ENCODE results near the gene FPR3. TPM values are rescaled to one million over a fixed set of nuclear protein-coding genes. Genes with fewer than 3 reads are reported as not detected.
"Not testable (repeated sequence)": the region's sequence is repeated elsewhere in the genome, so short reads cannot be mapped to it uniquely, and the experiment has no call there.

FPR3 gene
- polyA plus RNA-seq, 1 donor = 4.9 TPM

DNA sequence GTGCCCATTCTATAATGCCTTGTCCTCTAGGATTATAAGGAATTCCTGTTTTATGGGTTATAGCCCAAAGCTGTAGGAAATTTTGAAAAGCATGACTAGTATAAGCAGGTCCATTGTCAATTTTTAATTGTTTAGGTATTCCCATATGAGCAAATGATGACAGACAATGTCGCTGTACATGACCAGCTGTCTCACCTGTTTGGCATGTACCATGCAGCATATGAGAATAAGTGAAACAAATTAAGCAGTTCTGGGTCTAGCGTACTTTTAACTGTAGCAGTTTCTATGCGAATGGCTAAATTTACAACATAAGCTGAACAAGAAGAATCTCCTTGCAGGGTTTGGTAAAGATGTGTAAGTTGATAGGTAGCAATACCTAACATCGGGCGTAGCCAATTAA, 11.6 kb downstream of the FPR3 start:
- not testable (repeated sequence) for H3K4me3 ChIP-seq (ENCODE audit: low read length); H3K9me3 ChIP-seq (ENCODE audit: control insufficient read depth, low read depth, low read length); H3K27me3 ChIP-seq (ENCODE audit: control insufficient read depth, insufficient read depth, low read length); DNase-seq; H3K4me1 ChIP-seq (ENCODE audit: control insufficient read depth, insufficient read depth, low read length); H3K36me3 ChIP-seq (ENCODE audit: control insufficient read depth, insufficient read depth, low read length); H3K27ac ChIP-seq (ENCODE audit: low read length)
- 92% methylated on average over 2 of the region's 5 CpGs for WGBS (ENCODE audit: insufficient coverage, low lambda C conversion rate)

GRCh38 chr19:51807111-51807701, 12.2 kb downstream of the FPR3 start:
- no peak overlapping the region for H3K4me3 ChIP-seq (ENCODE audit: low read length)
- WGBS (ENCODE audit: insufficient coverage, low lambda C conversion rate) = no CpG with 5 or more reads among the region's 6 CpGs
- no peaks in the 10 kb centered on the region for H3K36me3 ChIP-seq (ENCODE audit: control insufficient read depth, insufficient read depth, low read length)
- no peaks in the 10 kb centered on the region for H3K9me3 ChIP-seq (ENCODE audit: control insufficient read depth, low read depth, low read length)
- H3K27ac ChIP-seq (ENCODE audit: low read length) = no peak overlapping the region
- no peaks in the 10 kb centered on the region for H3K27me3 ChIP-seq (ENCODE audit: control insufficient read depth, insufficient read depth, low read length)
- H3K4me1 ChIP-seq (ENCODE audit: control insufficient read depth, insufficient read depth, low read length) = no peaks in the 10 kb centered on the region
- DNase-seq = no peak

GRCh38 chr19:51807925-51808324, 13.0 kb downstream of the FPR3 start:
- DNase-seq = no peak
- H3K9me3 ChIP-seq (ENCODE audit: control insufficient read depth, low read depth, low read length) = no peaks in the 10 kb centered on the region
- H3K27ac ChIP-seq (ENCODE audit: low read length) = no peak overlapping the region
- no peaks in the 10 kb centered on the region for H3K4me1 ChIP-seq (ENCODE audit: control insufficient read depth, insufficient read depth, low read length)
- whole genome bisulfite sequencing (ENCODE audit: insufficient coverage, low lambda C conversion rate) = no CpG with 5 or more reads among the region's 2 CpGs
- H3K36me3 ChIP-seq (ENCODE audit: control insufficient read depth, insufficient read depth, low read length) = no peaks in the 10 kb centered on the region
- no peaks in the 10 kb centered on the region for H3K27me3 ChIP-seq (ENCODE audit: control insufficient read depth, insufficient read depth, low read length)
- H3K4me3 ChIP-seq (ENCODE audit: low read length) = no peak overlapping the region

GRCh38 chr19:51808333-51808986, 13.5 kb downstream of the FPR3 start:
- 100% methylated on average over 1 of the region's 8 CpGs for WGBS (ENCODE audit: insufficient coverage, low lambda C conversion rate)
- H3K9me3 ChIP-seq (ENCODE audit: control insufficient read depth, low read depth, low read length) = no peaks in the 10 kb centered on the region

DNA sequence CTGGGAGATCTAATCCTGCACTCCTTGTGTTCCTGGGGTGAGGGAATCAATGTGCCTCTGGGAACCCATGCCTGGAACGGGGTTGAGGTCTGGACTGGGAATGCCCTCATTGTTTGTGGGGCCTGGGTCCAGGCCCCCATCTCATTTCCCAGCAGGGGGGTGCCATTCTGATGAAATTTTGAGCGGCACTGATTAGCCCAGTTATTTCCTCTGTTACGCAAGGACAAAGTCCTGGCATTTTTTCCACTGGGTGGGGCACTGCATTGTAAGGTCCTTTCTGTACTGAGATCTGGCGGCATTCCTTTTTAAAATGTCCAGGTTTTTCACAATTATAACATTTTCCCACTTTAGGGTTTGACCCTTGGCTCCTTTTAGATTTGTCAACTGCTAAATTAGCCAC, 14.8 kb downstream of the FPR3 start:
- H3K27ac ChIP-seq (ENCODE audit: low read length) = no peak overlapping the region
- no peak overlapping the region for H3K4me3 ChIP-seq (ENCODE audit: low read length)
- no CpG with 5 or more reads among the region's 4 CpGs for WGBS (ENCODE audit: insufficient coverage, low lambda C conversion rate)
- no peaks in the 10 kb centered on the region for H3K36me3 ChIP-seq (ENCODE audit: control insufficient read depth, insufficient read depth, low read length)
- H3K27me3 ChIP-seq (ENCODE audit: control insufficient read depth, insufficient read depth, low read length) = no peaks in the 10 kb centered on the region
- H3K9me3 ChIP-seq (ENCODE audit: control insufficient read depth, low read depth, low read length) = no peaks in the 10 kb centered on the region
- no peaks in the 10 kb centered on the region for H3K4me1 ChIP-seq (ENCODE audit: control insufficient read depth, insufficient read depth, low read length)
- DNase-seq = no peak

More at GRCh38 chr19:51808333-51808986, 13.5 kb downstream of the FPR3 start:
- Histone ChIP-seq H3K36me3 (ENCODE audit: control insufficient read depth, insufficient read depth, low read length) (no peaks in the 10 kb centered on the region), H3K4me1 (ENCODE audit: control insufficient read depth, insufficient read depth, low read length) (no peaks in the 10 kb centered on the region), H3K4me3 (ENCODE audit: low read length) (no peak overlapping the region), H3K27ac (ENCODE audit: low read length) (no peak overlapping the region), H3K27me3 (ENCODE audit: control insufficient read depth, insufficient read depth, low read length) (no peaks in the 10 kb centered on the region)
- DNase-seq = no peak

GRCh38 chr19:51810223-51810622, 15.3 kb downstream of the FPR3 start:
- Histone ChIP-seq H3K36me3 (ENCODE audit: control insufficient read depth, insufficient read depth, low read length) (no peaks in the 10 kb centered on the region), H3K27me3 (ENCODE audit: control insufficient read depth, insufficient read depth, low read length) (no peaks in the 10 kb centered on the region), H3K27ac (ENCODE audit: low read length) (no peak overlapping the region), H3K4me1 (ENCODE audit: control insufficient read depth, insufficient read depth, low read length) (no peaks in the 10 kb centered on the region), H3K9me3 (ENCODE audit: control insufficient read depth, low read depth, low read length) (no peaks in the 10 kb centered on the region), H3K4me3 (ENCODE audit: low read length) (no peak overlapping the region)
- no peak for DNase-seq
- no CpG with 5 or more reads among the region's 7 CpGs for WGBS (ENCODE audit: insufficient coverage, low lambda C conversion rate)

DNA sequence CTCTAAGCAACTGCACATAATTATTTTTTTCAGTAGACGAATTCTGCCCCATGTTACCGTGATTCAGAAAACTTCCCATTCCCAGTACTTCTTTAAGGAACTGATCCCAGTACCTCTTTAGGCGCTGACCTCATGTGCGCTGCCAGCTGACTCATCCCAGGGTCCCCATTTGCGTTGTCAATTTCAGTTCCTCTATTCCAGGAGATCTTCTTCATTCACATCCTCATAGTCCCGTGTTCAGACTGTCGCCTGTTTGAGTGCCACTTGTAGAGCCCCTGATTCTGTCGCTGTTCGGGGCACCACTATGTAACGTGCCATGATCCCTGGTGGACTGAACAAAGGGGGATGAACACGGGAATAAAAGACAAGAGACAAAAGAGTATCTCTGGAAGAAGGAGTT, 16.4 kb downstream of the FPR3 start:
- no peaks in the 10 kb centered on the region for H3K27me3 ChIP-seq (ENCODE audit: control insufficient read depth, insufficient read depth, low read length)
- no peaks in the 10 kb centered on the region for H3K36me3 ChIP-seq (ENCODE audit: control insufficient read depth, insufficient read depth, low read length)
- H3K4me3 ChIP-seq (ENCODE audit: low read length) = no peak overlapping the region
- no peaks in the 10 kb centered on the region for H3K9me3 ChIP-seq (ENCODE audit: control insufficient read depth, low read depth, low read length)
- no peak overlapping the region for H3K27ac ChIP-seq (ENCODE audit: low read length)
- no peaks in the 10 kb centered on the region for H3K4me1 ChIP-seq (ENCODE audit: control insufficient read depth, insufficient read depth, low read length)
- WGBS (ENCODE audit: insufficient coverage, low lambda C conversion rate) = 83% methylated on average over 2 of the region's 11 CpGs
- DNase-seq = no peak

- H3K27me3 ChIP-seq (ENCODE audit: control insufficient read depth, insufficient read depth, low read length) = no peaks in the 10 kb centered on the region
- H3K27ac ChIP-seq (ENCODE audit: low read length) = no peak overlapping the region
- DNase-seq = no peak
- WGBS (ENCODE audit: insufficient coverage, low lambda C conversion rate) = no CpG with 5 or more reads among the region's 9 CpGs
- H3K9me3 ChIP-seq (ENCODE audit: control insufficient read depth, low read depth, low read length) = no peaks in the 10 kb centered on the region
- no peaks in the 10 kb centered on the region for H3K36me3 ChIP-seq (ENCODE audit: control insufficient read depth, insufficient read depth, low read length)
- no peak overlapping the region for H3K4me3 ChIP-seq (ENCODE audit: low read length)
- no peaks in the 10 kb centered on the region for H3K4me1 ChIP-seq (ENCODE audit: control insufficient read depth, insufficient read depth, low read length)
Observed at GRCh38 chr19:51815043-51815442, 20.1 kb downstream of the FPR3 start.

DNA sequence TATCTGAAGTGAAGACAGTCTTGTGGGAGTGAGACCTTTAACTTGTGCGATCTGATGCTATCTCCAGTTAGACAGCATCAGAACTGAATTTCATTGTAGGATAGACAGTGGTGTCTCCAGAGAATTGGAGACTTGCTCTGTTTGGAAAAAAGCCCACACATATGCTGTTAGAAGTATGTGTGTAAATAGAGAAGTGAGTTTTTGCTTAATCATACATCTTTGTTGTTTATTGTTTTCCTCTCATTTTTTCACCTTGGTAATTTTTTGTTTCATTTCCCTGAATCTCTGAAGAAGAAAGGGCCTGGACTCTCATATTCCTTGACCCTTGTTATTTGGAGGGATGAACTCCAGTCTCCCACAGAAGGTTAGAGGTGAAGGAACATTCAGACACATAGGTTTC, 21.8 kb downstream of the FPR3 start:
- H3K27me3 ChIP-seq (ENCODE audit: control insufficient read depth, insufficient read depth, low read length) = no peaks in the 10 kb centered on the region
- WGBS (ENCODE audit: insufficient coverage, low lambda C conversion rate) = no CpG with 5 or more reads among the region's 1 CpG

DNA sequence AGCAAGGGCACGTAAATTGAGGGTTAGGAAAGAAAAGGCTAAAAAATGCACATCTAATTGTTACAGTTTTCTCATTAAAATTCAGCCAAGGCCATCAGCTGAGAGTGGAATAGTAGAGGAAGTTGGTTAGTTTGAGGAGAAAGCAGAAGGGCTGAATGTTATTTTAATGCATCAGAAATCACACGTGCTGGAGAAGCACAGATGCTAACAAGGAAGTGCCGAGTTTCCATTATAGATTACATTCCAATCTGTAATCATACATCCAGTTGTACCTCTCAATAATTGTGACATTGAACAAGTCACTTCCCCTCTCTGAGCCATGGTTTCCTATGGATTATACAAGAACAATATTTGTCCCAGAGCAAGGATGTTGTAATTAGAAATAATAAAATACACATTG, 25.1 kb downstream of the FPR3 start:
- H3K27ac ChIP-seq (ENCODE audit: low read length) = no peak overlapping the region
- no peaks in the 10 kb centered on the region for H3K9me3 ChIP-seq (ENCODE audit: control insufficient read depth, low read depth, low read length)
- no peaks in the 10 kb centered on the region for H3K4me1 ChIP-seq (ENCODE audit: control insufficient read depth, insufficient read depth, low read length)
- no peaks in the 10 kb centered on the region for H3K36me3 ChIP-seq (ENCODE audit: control insufficient read depth, insufficient read depth, low read length)
- H3K4me3 ChIP-seq (ENCODE audit: low read length) = no peak overlapping the region
- WGBS (ENCODE audit: insufficient coverage, low lambda C conversion rate) = 75% methylated on average over 1 of the region's 3 CpGs
- H3K27me3 ChIP-seq (ENCODE audit: control insufficient read depth, insufficient read depth, low read length) = no peaks in the 10 kb centered on the region
- DNase-seq = no peak

More for the DNA sequence above, 21.8 kb downstream of the FPR3 start:
- H3K4me1 ChIP-seq (ENCODE audit: control insufficient read depth, insufficient read depth, low read length) = no peaks in the 10 kb centered on the region
- H3K4me3 ChIP-seq (ENCODE audit: low read length) = no peak overlapping the region
- no peaks in the 10 kb centered on the region for H3K9me3 ChIP-seq (ENCODE audit: control insufficient read depth, low read depth, low read length)
- H3K27ac ChIP-seq (ENCODE audit: low read length) = no peak overlapping the region
- H3K36me3 ChIP-seq (ENCODE audit: control insufficient read depth, insufficient read depth, low read length) = no peaks in the 10 kb centered on the region
- DNase-seq = no peak

Measured in large intestine (tissue), 3 donors.